22Rv1 (cell line): ENCODE measurements around the gene CETP.

Source experiments
- CTCF ChIP-seq: fragments of 450-650 bp; IDR thresholded peaks from 2 replicates; pipeline ENCODE4 v1.5.1; 2017; ENCODE audit warnings: mild to moderate bottlenecking
- ZFX ChIP-seq: fragments of 450-650 bp; IDR thresholded peaks from 2 replicates; pipeline ENCODE4 v1.6.1; 2017; ENCODE audit warnings: antibody characterized with exemption, borderline replicate concordance

- no peak for TF ChIP-seq CTCF
- no peak for TF ChIP-seq ZFX
Measured at GRCh38 chr16:56950051-56950450, 11.7 kb upstream of the CETP start.
